OCI-LY7 (cell line): ENCODE measurements around the gene ZBTB42. TPM values are rescaled to one million over a fixed set of nuclear protein-coding genes. Genes with fewer than 3 reads are reported as not detected.

Source experiments
- BruUV-seq: library from RNA; stranded (reverse); fragments of 400-500 nt; replicated peaks from 2 replicates; lab custom pipeline; 2021; lab: Mats Ljungman, UMichigan
- CTCF ChIA-PET: fragments of 300-600 bp; sonication (Branson Sonifier 250); formaldehyde crosslinking; loops from one replicate; lab custom pipeline; 2022; ENCODE audit warnings: antibody characterized with exemption; ENCODE audit not compliant: unreplicated experiment; lab: Charles Lee
- POLR2A ChIA-PET: fragments of 300-600 bp; sonication (Branson Sonifier 250); formaldehyde crosslinking; loops from one replicate; lab custom pipeline; 2022; ENCODE audit warnings: antibody characterized with exemption; lab: Charles Lee
- DNase-seq: peaks from one replicate; pipeline ENCODE4 v3.0.0-alpha.2; 2015; ENCODE audit warnings: low spot score
- H2AFZ ChIP-seq: fragments of 200-600 bp; sonication (generic), shearing (Covaris generic); 2 replicates; pipeline ENCODE4 v1.6.1; 2014; ENCODE audit warnings: mild to moderate bottlenecking, antibody characterized with exemption, low read length, moderate library complexity
- H3K27ac ChIP-seq: fragments of 200-600 bp; sonication (generic); 2 replicates; pipeline ENCODE4 v1.5.1; 2014; ENCODE audit warnings: mixed run types, low read depth, mild to moderate bottlenecking, moderate library complexity, low read length, inconsistent platforms; ENCODE audit not compliant: poor library complexity, severe bottlenecking
- H3K36me3 ChIP-seq: fragments of 200-600 bp; sonication (generic); 2 replicates; pipeline ENCODE4 v1.6.1; 2014; ENCODE audit warnings: mild to moderate bottlenecking, antibody characterized with exemption, low read length, moderate library complexity, mixed read lengths; ENCODE audit not compliant: insufficient read depth
- H3K4me1 ChIP-seq: fragments of 200-600 bp; sonication (generic); 2 replicates; pipeline ENCODE4 v1.5.1; 2014; ENCODE audit warnings: mild to moderate bottlenecking, low read length; ENCODE audit not compliant: insufficient read depth, poor library complexity, severe bottlenecking
- H3K4me2 ChIP-seq: fragments of 200-600 bp; sonication (generic); 2 replicates; pipeline ENCODE4 v1.6.1; 2014; ENCODE audit warnings: mild to moderate bottlenecking, low read length
- H3K4me3 ChIP-seq: fragments of 200-600 bp; sonication (generic); 2 replicates; pipeline ENCODE4 v1.5.1; 2014; ENCODE audit warnings: mild to moderate bottlenecking, low read depth, low read length; ENCODE audit not compliant: poor library complexity, severe bottlenecking
- H3K79me2 ChIP-seq: fragments of 200-600 bp; sonication (generic); 2 replicates; pipeline ENCODE4 v1.6.1; 2016; ENCODE audit warnings: low read depth, mild to moderate bottlenecking, low read length, moderate library complexity, mixed read lengths; ENCODE audit not compliant: insufficient read depth
- H3K9me2 ChIP-seq: fragments of 200-600 bp; sonication (generic); 2 replicates; pipeline ENCODE4 v1.6.1; 2016; ENCODE audit warnings: mild to moderate bottlenecking, low read length, mixed read lengths; ENCODE audit not compliant: insufficient read depth
- H3K9me3 ChIP-seq: fragments of 200-600 bp; sonication (generic); 2 replicates; pipeline ENCODE4 v1.6.1; 2014; ENCODE audit warnings: mild to moderate bottlenecking, mixed run types, low read length, mixed read lengths
- H4K20me1 ChIP-seq: fragments of 200-600 bp; sonication (generic); 2 replicates; pipeline ENCODE4 v1.6.1; 2014; ENCODE audit warnings: mild to moderate bottlenecking, antibody characterized with exemption, low read length, moderate library complexity, mixed read lengths; ENCODE audit not compliant: insufficient read depth
- EZH2phosphoT487 ChIP-seq: fragments of 200-600 bp; sonication (generic); IDR thresholded peaks from 2 replicates; pipeline ENCODE4 v1.6.1; 2018; ENCODE audit warnings: low read depth, borderline replicate concordance, mild to moderate bottlenecking, mixed run types, antibody characterized with exemption, low read length, moderate library complexity, mixed read lengths
- intact Hi-C: fragments of 100-400 bp; cut with micrococcal nuclease; formaldehyde crosslinking; loops from one replicate; pipeline ENCODE4 v1.10.0; 2022; ENCODE audit not compliant: unreplicated experiment
- total RNA-seq, 2 experiments: library from RNA; depleted of rRNA in 1 of 2; stranded (reverse); fragments of >200 nt in 1 of 2; shearing (Covaris generic) in 1 of 2; gene quantifications; 2 replicates each; pipeline ENCODE4 v1.2.3, GENCODE V29; 2014 to 2022
- TF ChIP-seq, protein P1 (sequence below): fragments of 200-600 bp; sonication (generic); conservative IDR thresholded peaks from 2 replicates; pipeline ENCODE4 v1.5.1; 2014; ENCODE audit warnings: mild to moderate bottlenecking, antibody characterized with exemption, low read length, moderate library complexity, mixed read lengths

The ZBTB42 gene
- total RNA-seq, 2 experiments from 2014 or later, result 0.98 to 1.9 TPM

DNA sequence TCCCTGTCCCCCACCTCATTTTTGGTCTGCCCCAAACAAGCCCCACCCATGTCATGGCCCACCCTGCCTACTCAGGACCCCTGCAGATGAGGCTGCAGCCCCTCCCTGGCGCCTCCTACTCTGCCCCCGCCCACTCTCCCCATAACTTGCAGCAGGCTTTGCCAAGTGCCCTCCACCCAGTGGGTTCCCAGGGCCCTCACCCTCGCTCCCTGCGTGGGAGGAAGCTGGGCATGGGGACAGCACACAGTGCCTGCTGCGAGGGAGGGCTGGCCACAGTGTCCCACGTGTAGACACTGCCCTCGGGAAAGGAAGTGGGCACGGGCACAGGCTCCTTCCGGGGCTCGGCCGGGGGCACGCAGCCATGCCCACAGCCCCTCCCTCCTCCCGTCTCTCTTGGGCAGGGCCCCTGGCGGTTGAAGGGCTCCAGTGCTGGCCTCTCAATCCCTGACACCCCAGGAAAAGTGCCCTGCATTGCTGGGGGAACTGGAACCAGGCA lies 14.8 kb upstream of the ZBTB42 start:
- Histone ChIP-seq H3K79me2 (no peaks in the 10 kb centered on the region), H3K4me1 (no peaks in the 10 kb centered on the region)
- no TSS peak for BruUV-seq

DNA sequence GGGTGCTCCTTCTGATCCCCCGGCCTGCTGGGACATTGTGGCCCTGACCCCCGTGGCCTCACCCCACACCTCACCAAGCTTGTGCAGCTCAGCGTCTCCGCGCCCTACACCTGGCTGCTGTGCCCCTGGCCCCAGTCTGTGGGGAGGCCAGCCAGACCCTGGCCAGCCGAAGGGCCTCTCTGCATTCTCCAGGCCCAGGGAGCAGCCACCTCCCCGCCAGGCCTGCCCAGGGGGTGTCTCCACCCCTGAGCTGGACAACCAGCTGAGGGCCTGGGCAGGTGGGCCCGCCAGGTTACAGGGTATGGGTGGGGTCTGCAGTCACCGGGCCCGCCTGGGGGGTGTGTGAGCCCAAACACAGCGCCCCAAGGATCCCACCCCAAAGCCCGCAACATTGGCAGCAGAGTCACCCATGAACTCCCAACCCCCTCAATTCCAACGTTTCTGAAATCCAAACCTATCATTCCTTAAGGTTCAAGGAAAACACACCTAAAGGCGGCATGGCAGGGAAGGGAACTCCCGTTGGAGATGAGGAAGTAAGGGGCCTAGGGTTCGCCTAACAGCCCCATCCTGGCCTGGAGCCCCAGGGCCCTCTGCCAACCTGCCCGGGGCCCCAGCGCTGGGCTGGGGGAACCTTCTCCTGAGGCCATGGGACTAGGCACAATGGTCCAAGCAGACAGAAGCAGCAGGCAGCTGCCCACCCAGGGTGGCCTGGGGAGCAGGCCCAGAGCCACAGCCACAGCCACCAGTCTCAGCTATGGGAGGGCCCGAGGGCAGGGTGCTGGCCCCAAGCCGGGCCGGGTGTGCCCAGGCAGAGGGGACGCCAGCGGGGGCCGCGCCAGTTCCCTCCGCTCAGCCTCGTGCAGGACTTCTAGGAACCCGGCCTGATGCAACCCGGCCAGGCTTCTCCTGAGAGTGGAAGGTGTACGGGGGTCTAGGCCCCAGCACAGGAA lies 13.9 kb upstream of the ZBTB42 start:
- TF ChIP-seq EZH2phosphoT487, result no peak
- TF ChIP-seq, protein P1, sequence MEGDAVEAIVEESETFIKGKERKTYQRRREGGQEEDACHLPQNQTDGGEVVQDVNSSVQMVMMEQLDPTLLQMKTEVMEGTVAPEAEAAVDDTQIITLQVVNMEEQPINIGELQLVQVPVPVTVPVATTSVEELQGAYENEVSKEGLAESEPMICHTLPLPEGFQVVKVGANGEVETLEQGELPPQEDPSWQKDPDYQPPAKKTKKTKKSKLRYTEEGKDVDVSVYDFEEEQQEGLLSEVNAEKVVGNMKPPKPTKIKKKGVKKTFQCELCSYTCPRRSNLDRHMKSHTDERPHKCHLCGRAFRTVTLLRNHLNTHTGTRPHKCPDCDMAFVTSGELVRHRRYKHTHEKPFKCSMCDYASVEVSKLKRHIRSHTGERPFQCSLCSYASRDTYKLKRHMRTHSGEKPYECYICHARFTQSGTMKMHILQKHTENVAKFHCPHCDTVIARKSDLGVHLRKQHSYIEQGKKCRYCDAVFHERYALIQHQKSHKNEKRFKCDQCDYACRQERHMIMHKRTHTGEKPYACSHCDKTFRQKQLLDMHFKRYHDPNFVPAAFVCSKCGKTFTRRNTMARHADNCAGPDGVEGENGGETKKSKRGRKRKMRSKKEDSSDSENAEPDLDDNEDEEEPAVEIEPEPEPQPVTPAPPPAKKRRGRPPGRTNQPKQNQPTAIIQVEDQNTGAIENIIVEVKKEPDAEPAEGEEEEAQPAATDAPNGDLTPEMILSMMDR, result no peak
- Histone ChIP-seq H4K20me1 (peaks cover 7% of the 10 kb centered on the region; the same call in 1 of the 2 replicates), H3K9me3 (no peaks in the 10 kb centered on the region), H3K79me2 (no peaks in the 10 kb centered on the region), H3K4me1 (no peaks in the 10 kb centered on the region), H2AFZ (no peak overlapping the region), H3K36me3 (peaks cover 7% of the 10 kb centered on the region; the same call in 1 of the 2 replicates), H3K27ac (no peak overlapping the region), H3K9me2 (no peaks in the 10 kb centered on the region), H3K4me2 (no peak overlapping the region), H3K4me3 (no peak overlapping the region)
- intact Hi-C loops, result no loop called here
- BruUV-seq, result no TSS peak
- ChIA-PET POLR2A (no interaction called here), CTCF (no interaction called here)
- no peak for DNase-seq

More for the DNA sequence above, 14.8 kb upstream of the ZBTB42 start:
- DNase-seq, result no peak
- Histone ChIP-seq H3K27ac (no peak overlapping the region), H3K4me3 (no peak overlapping the region), H3K36me3 (peaks cover 7% of the 10 kb centered on the region; the same call in 1 of the 2 replicates), H4K20me1 (peaks cover 7% of the 10 kb centered on the region; the same call in 1 of the 2 replicates), H3K9me2 (no peaks in the 10 kb centered on the region), H2AFZ (no peak overlapping the region), H3K4me2 (no peak overlapping the region), H3K9me3 (no peaks in the 10 kb centered on the region)
- ChIA-PET CTCF (no interaction called here), POLR2A (no interaction called here)
- no peak for TF ChIP-seq EZH2phosphoT487
- TF ChIP-seq, protein P1, result no peak
- intact Hi-C loops, result no loop called here

DNA sequence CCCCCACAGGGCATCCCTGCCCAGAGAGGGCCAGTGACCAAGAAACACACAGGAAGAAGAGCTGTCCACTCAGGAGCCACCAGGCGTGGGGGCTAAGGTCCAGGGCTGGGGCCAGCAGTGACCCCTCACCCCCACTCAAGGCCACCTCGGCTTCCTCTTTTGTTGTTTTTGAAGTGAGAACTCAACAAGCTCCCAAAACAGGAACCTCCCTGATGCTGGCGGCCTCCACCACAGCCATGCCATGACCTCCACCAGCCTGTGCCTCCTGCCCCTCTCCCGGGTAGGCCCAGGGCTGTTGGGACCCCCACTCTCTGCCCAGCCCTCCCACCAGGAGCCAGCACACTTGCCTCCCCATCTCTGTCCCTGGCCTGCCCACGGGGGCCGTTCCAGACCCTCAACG lies 13.2 kb upstream of the ZBTB42 start:
- no peak overlapping the region for H3K27ac ChIP-seq
- BruUV-seq, result no TSS peak
- H3K9me2 ChIP-seq, result no peaks in the 10 kb centered on the region
- peaks cover 7% of the 10 kb centered on the region; the same call in 1 of the 2 replicates for H4K20me1 ChIP-seq
- no peak for TF ChIP-seq EZH2phosphoT487
- TF ChIP-seq, protein P1, result no peak
- no peak for DNase-seq
- no peaks in the 10 kb centered on the region for H3K9me3 ChIP-seq
- intact Hi-C loops, result no loop called here
- H2AFZ ChIP-seq, result no peak overlapping the region
- POLR2A ChIA-PET, result no interaction called here
- CTCF ChIA-PET, result no interaction called here
- peaks cover 7% of the 10 kb centered on the region; the same call in 1 of the 2 replicates for H3K36me3 ChIP-seq
- no peak overlapping the region for H3K4me3 ChIP-seq
- H3K4me1 ChIP-seq, result no peaks in the 10 kb centered on the region
- H3K79me2 ChIP-seq, result no peaks in the 10 kb centered on the region
- H3K4me2 ChIP-seq, result no peak overlapping the region
